ENCODE data around the gene PLPPR3. TPM values are rescaled to one million over a fixed set of nuclear protein-coding genes. Genes with fewer than 3 reads are reported as not detected.

Gene PLPPR3
- total RNA-seq, 2 donors from 2014 or later = 0.27 to 20.3 TPM

- no peaks in the 10 kb centered on the region for H3K4me1 ChIP-seq (replicated peaks)
- intact Hi-C loops (cut with DNase I) = loop anchor here (2.0 to 5.0 kb wide), 2 partner anchors 44 to 114 kb away; partner anchors contain the start of genes R3HDM4 and WDR18
- TF ChIP-seq CTCF (IDR thresholded peaks at IDR 0.05) (no peak), POLR2A (IDR thresholded peaks at IDR 0.05) (no peak), POLR2AphosphoS5 (IDR thresholded peaks at IDR 0.05) (no peak)
These were observed 46.9 kb upstream of the PLPPR3 start for GRCh38 chr19:868458-869244.

DNA sequence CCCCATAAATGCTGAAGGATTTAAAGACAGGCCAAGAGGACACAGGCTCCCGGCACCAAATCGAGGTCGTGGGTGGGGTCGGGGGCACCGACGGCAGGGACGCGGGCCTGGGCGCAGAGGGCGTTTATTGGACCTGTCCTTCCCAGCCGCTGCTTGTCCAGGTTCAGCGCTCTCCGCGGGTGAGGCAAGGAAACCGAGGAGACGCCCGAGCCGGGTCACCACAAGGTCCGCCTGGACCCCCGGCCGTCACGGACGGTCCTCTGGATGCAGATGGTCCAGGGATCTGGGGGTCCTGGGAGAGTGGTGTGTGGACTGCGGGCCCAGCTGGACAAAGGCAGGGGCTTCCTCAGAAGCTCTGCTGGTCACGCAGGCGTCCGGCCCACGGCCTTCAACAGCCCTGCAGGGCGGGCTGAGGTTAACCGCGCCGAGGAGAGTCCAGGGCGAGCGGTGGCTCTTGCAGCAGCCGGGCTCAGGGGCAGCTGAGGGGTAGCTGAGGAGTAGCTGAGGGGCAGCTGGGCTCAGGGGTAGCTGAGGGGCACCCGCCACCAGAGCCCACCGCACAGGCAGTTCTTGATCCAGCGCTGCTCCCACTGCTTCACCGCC, 46.2 kb upstream of the PLPPR3 start:
- TF ChIP-seq POLR2AphosphoS5 (IDR thresholded peaks at IDR 0.05) (no peak), POLR2A (IDR thresholded peaks at IDR 0.05) (no peak), CTCF (IDR thresholded peaks at IDR 0.05) (no peak)
- Histone ChIP-seq H3K27me3 (replicated peaks; ENCODE audit: insufficient read depth) (no peaks in the 10 kb centered on the region), H3K4me1 (replicated peaks) (no peaks in the 10 kb centered on the region), H3K27ac (no peak overlapping the region), H3K36me3 (no peaks in the 10 kb centered on the region), H3K4me3 (no peak overlapping the region), H3K9me3 (no peaks in the 10 kb centered on the region)
- WGBS = 89% methylated on average over 38 of the region's 39 CpGs
- no peak for DNase-seq (ENCODE audit: low spot score)
- intact Hi-C loops (cut with DNase I) = loop anchor here (2.0 to 5.0 kb wide), 2 partner anchors 45 to 114 kb away; partner anchors contain the start of genes R3HDM4 and WDR18

More at GRCh38 chr19:868458-869244, 46.9 kb upstream of the PLPPR3 start:
- Histone ChIP-seq H3K36me3 (no peaks in the 10 kb centered on the region), H3K27me3 (replicated peaks; ENCODE audit: insufficient read depth) (no peaks in the 10 kb centered on the region), H3K27ac (peak overlapping the region; percentile 69 to 74), H3K9me3 (no peaks in the 10 kb centered on the region), H3K4me3 (no peak overlapping the region)
- no peak for DNase-seq (ENCODE audit: low spot score)
- 91% methylated on average over 34 of the region's 34 CpGs for WGBS

GRCh38 chr19:867301-867793, 45.6 kb upstream of the PLPPR3 start:
- Histone ChIP-seq H3K4me3 (no peak overlapping the region), H3K36me3 (no peaks in the 10 kb centered on the region), H3K9me3 (no peaks in the 10 kb centered on the region), H3K4me1 (replicated peaks) (no peaks in the 10 kb centered on the region), H3K27me3 (replicated peaks; ENCODE audit: insufficient read depth) (no peaks in the 10 kb centered on the region), H3K27ac (no peak overlapping the region)
- no peak for DNase-seq (ENCODE audit: low spot score)
- WGBS = 80% methylated on average over 16 of the region's 16 CpGs
- TF ChIP-seq POLR2A (IDR thresholded peaks at IDR 0.05) (no peak), POLR2AphosphoS5 (IDR thresholded peaks at IDR 0.05) (no peak), CTCF (IDR thresholded peaks at IDR 0.05) (no peak)
- intact Hi-C loops (cut with DNase I) = loop anchor here (5.0 kb wide), 1 partner anchor 115 kb away; the partner anchor contains the start of gene WDR18

DNA sequence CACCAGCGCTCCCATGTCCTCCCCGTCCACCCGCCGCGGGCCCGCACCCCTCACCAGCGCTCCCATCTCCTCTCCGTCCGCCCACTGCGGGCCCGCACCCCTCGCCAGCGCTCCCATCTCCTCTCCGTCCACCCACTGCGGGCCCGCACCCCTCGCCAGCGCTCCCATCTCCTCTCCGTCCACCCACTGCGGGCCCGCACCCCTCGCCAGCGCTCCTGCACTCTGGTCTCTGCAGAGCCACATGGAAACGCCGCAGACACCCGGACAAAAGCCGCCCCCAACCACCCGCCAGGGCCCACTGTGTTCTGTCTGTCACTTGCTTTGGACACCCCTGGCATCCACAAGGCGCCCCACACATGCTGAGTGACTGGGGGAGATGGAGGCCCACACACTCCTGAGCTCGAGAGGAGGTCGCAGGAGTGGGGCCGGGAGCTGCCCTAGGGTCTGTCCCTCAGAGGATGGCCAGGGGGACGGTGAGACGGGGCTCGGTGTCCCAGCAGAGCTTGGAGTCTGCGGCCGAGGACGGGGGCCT, 45.1 kb upstream of the PLPPR3 start:
- TF ChIP-seq CTCF (IDR thresholded peaks at IDR 0.05) (no peak), POLR2AphosphoS5 (IDR thresholded peaks at IDR 0.05) (no peak), POLR2A (IDR thresholded peaks at IDR 0.05) (no peak)
- DNase-seq (ENCODE audit: low spot score) = no peak
- Histone ChIP-seq H3K4me3 (no peak overlapping the region), H3K36me3 (no peaks in the 10 kb centered on the region), H3K4me1 (replicated peaks) (no peaks in the 10 kb centered on the region), H3K27me3 (replicated peaks; ENCODE audit: insufficient read depth) (no peaks in the 10 kb centered on the region), H3K27ac (no peak overlapping the region), H3K9me3 (no peaks in the 10 kb centered on the region)
- intact Hi-C loops (cut with DNase I) = loop anchor here (5.0 kb wide), 1 partner anchor 115 kb away; the partner anchor contains the start of gene WDR18
- 86% methylated on average over 37 of the region's 38 CpGs for WGBS
